SK-N-SH (cell line): ENCODE data around the gene MUC2.

Experiments
- EP300 ChIP-seq, 2 experiments: IDR thresholded peaks; 2 replicates each; pipeline versions ENCODE4 v1.4.0 to v1.6.1; 2012; ENCODE audit warnings: borderline replicate concordance in 1 of 2, low read depth in 1 of 2, low read length in 1 of 2
- RCOR1 ChIP-seq: fragments of 150-350 bp; IDR thresholded peaks from 2 replicates; pipeline ENCODE4 v1.6.1; 2017; ENCODE audit warnings: antibody characterized with exemption, low read length
- SMC3 ChIP-seq: IDR thresholded peaks from 2 replicates; pipeline ENCODE4 v1.6.1; 2012; ENCODE audit warnings: low read depth, low read length, improper control_type of control experiment
- TAF1 ChIP-seq: IDR thresholded peaks from 2 replicates; pipeline ENCODE4 v1.6.1; 2012; ENCODE audit warnings: low read depth, mild to moderate bottlenecking, low read length, moderate library complexity, borderline replicate concordance
- TCF12 ChIP-seq: IDR thresholded peaks from 2 replicates; pipeline ENCODE4 v1.4.0; 2012
- TF ChIP-seq, protein P1 (sequence below): fragments of 200-600 bp; sonication (generic); IDR thresholded peaks from 2 replicates; pipeline ENCODE4 v1.6.1; 2017; ENCODE audit warnings: antibody characterized with exemption, mild to moderate bottlenecking, moderate library complexity
- TF ChIP-seq, protein P2 (sequence below): IDR thresholded peaks from 2 replicates; pipeline ENCODE4 v1.4.0; 2012; ENCODE audit warnings: low read depth
- TF ChIP-seq, protein P3 (sequence below): IDR thresholded peaks from 2 replicates; pipeline ENCODE4 v1.4.0; 2012; ENCODE audit warnings: low read depth, borderline replicate concordance
- TF ChIP-seq, protein P4 (sequence below): IDR thresholded peaks from 2 replicates; pipeline ENCODE4 v1.6.1; 2012; ENCODE audit warnings: mild to moderate bottlenecking, low read depth, low read length, moderate library complexity
- TF ChIP-seq, protein P5 (sequence below): fragments of 150-350 bp; IDR thresholded peaks from 2 replicates; pipeline ENCODE4 v1.6.1; 2017; ENCODE audit warnings: antibody characterized with exemption, low read length, low read depth, borderline replicate concordance

DNA sequence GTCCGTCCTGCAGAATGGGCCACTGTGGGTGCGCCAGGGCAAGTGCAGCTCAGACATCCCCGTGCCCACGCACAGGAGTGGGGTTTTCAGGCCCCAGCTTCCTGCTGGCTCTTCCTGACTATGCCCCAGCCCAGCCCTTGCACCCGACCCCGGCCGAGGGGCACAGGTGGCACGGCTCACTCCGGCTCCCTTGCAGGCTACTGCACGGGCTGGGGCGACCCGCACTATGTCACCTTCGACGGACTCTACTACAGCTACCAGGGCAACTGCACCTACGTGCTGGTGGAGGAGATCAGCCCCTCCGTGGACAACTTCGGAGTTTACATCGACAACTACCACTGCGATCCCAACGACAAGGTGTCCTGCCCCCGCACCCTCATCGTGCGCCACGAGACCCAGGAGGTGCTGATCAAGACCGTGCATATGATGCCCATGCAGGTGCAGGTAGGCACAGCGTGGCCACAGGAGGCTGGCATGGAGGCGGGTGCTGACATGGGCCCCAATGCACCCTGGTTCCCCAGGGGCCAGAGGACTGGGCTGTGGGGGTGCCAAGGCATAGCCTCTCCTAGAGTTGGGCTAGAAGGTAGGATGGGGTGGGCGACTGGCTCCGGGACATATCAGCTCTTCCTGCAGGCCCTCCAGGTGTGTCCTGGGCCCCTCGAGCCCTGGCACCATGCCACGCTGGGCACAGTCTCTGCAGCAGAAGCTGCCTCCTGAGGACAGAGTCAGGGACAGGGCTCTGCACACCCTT, 27.7 kb downstream of the MUC2 start:
- TF ChIP-seq, protein P1, sequence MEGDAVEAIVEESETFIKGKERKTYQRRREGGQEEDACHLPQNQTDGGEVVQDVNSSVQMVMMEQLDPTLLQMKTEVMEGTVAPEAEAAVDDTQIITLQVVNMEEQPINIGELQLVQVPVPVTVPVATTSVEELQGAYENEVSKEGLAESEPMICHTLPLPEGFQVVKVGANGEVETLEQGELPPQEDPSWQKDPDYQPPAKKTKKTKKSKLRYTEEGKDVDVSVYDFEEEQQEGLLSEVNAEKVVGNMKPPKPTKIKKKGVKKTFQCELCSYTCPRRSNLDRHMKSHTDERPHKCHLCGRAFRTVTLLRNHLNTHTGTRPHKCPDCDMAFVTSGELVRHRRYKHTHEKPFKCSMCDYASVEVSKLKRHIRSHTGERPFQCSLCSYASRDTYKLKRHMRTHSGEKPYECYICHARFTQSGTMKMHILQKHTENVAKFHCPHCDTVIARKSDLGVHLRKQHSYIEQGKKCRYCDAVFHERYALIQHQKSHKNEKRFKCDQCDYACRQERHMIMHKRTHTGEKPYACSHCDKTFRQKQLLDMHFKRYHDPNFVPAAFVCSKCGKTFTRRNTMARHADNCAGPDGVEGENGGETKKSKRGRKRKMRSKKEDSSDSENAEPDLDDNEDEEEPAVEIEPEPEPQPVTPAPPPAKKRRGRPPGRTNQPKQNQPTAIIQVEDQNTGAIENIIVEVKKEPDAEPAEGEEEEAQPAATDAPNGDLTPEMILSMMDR, result no peak
- TF ChIP-seq TCF12 (no peak), TAF1 (no peak), EP300 (IDR thresholded peaks at IDR 0.05; ENCODE audit: borderline replicate concordance in 1 of 2, low read depth in 1 of 2, low read length in 1 of 2) (no peak), SMC3 (no peak), RCOR1 (no peak)
- TF ChIP-seq, protein P2, sequence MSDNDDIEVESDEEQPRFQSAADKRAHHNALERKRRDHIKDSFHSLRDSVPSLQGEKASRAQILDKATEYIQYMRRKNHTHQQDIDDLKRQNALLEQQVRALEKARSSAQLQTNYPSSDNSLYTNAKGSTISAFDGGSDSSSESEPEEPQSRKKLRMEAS, result no peak
- TF ChIP-seq, protein P3, sequence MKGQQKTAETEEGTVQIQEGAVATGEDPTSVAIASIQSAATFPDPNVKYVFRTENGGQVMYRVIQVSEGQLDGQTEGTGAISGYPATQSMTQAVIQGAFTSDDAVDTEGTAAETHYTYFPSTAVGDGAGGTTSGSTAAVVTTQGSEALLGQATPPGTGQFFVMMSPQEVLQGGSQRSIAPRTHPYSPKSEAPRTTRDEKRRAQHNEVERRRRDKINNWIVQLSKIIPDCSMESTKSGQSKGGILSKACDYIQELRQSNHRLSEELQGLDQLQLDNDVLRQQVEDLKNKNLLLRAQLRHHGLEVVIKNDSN, result no peak
- TF ChIP-seq, protein P4, sequence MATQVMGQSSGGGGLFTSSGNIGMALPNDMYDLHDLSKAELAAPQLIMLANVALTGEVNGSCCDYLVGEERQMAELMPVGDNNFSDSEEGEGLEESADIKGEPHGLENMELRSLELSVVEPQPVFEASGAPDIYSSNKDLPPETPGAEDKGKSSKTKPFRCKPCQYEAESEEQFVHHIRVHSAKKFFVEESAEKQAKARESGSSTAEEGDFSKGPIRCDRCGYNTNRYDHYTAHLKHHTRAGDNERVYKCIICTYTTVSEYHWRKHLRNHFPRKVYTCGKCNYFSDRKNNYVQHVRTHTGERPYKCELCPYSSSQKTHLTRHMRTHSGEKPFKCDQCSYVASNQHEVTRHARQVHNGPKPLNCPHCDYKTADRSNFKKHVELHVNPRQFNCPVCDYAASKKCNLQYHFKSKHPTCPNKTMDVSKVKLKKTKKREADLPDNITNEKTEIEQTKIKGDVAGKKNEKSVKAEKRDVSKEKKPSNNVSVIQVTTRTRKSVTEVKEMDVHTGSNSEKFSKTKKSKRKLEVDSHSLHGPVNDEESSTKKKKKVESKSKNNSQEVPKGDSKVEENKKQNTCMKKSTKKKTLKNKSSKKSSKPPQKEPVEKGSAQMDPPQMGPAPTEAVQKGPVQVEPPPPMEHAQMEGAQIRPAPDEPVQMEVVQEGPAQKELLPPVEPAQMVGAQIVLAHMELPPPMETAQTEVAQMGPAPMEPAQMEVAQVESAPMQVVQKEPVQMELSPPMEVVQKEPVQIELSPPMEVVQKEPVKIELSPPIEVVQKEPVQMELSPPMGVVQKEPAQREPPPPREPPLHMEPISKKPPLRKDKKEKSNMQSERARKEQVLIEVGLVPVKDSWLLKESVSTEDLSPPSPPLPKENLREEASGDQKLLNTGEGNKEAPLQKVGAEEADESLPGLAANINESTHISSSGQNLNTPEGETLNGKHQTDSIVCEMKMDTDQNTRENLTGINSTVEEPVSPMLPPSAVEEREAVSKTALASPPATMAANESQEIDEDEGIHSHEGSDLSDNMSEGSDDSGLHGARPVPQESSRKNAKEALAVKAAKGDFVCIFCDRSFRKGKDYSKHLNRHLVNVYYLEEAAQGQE, result no peak
- TF ChIP-seq, protein P5, sequence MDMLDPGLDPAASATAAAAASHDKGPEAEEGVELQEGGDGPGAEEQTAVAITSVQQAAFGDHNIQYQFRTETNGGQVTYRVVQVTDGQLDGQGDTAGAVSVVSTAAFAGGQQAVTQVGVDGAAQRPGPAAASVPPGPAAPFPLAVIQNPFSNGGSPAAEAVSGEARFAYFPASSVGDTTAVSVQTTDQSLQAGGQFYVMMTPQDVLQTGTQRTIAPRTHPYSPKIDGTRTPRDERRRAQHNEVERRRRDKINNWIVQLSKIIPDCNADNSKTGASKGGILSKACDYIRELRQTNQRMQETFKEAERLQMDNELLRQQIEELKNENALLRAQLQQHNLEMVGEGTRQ, result no peak
